Pons (tissue), 1 donor: Measurements from ENCODE around the gene ITGAL.
"Not testable (repeated sequence)": the region's sequence is repeated elsewhere in the genome, so short reads cannot be mapped to it uniquely, and the experiment has no call there.

Experiments used
- DNase-seq: peaks from one replicate; pipeline ENCODE4 v3.0.0-alpha.2; 2016; ENCODE audit warnings: low spot score

Gene ITGAL

GRCh38 chr16:30491744-30492308, 19.3 kb downstream of the ITGAL start:
- DNase-seq, result no peak

DNA sequence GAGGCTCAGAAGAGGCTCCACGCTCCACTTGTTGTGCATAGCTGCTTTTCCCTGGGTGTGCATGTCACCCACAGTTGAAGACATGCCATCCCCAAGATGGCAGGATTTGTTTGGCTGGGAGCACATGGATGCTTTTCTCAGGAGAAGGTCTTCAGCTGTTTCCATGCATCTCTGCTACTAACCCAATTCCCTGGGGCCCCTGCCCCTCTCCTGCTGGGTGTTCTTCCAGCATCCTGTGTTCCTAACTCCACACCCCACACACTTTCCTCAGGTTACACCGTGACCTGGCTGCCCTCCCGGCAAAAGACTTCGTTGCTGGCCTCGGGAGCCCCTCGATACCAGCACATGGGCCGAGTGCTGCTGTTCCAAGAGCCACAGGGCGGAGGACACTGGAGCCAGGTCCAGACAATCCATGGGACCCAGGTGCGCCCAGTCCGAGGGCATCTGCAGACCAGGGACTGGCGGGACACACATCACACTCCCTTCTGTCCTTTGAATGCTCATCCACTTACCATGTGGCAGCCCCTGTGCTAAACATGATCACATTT, 21.5 kb downstream of the ITGAL start:
- no peak for DNase-seq

GRCh38 chr16:30494709-30495108, 22.2 kb downstream of the ITGAL start:
- DNase-seq, result no peak

GRCh38 chr16:30499284-30499683, 26.7 kb downstream of the ITGAL start:
- no peak for DNase-seq

GRCh38 chr16:30503403-30504296, 31.1 kb downstream of the ITGAL start:
- DNase-seq, result no peak

- no peak for DNase-seq
These were observed 36.7 kb downstream of the ITGAL start for GRCh38 chr16:30509081-30509765.

- no peak for DNase-seq
These were observed 37.9 kb downstream of the ITGAL start for GRCh38 chr16:30510376-30510938.

DNA sequence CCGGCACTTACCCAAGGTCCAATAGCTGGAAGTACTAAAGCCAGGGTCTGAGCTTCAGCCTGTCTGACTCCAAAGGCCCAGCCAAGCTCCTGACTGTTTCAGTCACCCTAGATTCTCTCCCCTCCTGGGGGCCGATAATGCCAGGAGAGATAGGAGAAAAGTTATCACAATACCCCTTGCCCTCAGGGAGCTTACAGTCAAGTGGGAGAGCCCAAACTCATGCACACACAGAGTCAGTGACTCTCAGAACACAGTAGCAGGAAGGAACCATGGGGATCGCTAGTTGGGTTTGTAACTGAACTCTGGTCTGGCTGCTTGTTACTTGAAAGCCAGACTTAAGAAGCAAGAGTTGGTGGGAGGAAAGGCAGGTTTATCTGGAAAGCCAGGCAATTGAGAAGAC, 39.0 kb downstream of the ITGAL start:
- DNase-seq, result no peak

GRCh38 chr16:30515275-30515674, 42.7 kb downstream of the ITGAL start:
- no peak for DNase-seq

- no peak for DNase-seq
These were observed 46.0 kb downstream of the ITGAL start for GRCh38 chr16:30518552-30518951.

- DNase-seq, result no peak
These were observed 46.8 kb downstream of the ITGAL start for GRCh38 chr16:30519120-30520049.

DNA sequence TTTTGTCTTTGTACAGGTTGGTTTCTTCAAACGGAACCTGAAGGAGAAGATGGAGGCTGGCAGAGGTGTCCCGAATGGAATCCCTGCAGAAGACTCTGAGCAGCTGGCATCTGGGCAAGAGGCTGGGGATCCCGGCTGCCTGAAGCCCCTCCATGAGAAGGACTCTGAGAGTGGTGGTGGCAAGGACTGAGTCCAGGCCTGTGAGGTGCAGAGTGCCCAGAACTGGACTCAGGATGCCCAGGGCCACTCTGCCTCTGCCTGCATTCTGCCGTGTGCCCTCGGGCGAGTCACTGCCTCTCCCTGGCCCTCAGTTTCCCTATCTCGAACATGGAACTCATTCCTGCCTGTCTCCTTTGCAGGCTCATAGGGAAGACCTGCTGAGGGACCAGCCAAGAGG, 48.9 kb downstream of the ITGAL start:
- DNase-seq, result no peak

DNA sequence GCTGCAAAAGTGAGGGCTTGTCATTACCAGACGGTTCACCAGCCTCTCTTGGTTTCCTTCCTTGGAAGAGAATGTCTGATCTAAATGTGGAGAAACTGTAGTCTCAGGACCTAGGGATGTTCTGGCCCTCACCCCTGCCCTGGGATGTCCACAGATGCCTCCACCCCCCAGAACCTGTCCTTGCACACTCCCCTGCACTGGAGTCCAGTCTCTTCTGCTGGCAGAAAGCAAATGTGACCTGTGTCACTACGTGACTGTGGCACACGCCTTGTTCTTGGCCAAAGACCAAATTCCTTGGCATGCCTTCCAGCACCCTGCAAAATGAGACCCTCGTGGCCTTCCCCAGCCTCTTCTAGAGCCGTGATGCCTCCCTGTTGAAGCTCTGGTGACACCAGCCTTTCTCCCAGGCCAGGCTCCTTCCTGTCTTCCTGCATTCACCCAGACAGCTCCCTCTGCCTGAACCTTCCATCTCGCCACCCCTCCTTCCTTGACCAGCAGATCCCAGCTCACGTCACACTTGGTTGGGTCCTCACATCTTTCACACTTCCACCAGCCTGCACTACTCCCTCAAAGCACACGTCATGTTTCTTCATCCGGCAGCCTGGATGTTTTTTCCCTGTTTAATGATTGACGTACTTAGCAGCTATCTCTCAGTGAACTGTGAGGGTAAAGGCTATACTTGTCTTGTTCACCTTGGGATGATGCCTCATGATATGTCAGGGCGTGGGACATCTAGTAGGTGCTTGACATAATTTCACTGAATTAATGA, 49.5 kb downstream of the ITGAL start:
- no peak for DNase-seq

DNA sequence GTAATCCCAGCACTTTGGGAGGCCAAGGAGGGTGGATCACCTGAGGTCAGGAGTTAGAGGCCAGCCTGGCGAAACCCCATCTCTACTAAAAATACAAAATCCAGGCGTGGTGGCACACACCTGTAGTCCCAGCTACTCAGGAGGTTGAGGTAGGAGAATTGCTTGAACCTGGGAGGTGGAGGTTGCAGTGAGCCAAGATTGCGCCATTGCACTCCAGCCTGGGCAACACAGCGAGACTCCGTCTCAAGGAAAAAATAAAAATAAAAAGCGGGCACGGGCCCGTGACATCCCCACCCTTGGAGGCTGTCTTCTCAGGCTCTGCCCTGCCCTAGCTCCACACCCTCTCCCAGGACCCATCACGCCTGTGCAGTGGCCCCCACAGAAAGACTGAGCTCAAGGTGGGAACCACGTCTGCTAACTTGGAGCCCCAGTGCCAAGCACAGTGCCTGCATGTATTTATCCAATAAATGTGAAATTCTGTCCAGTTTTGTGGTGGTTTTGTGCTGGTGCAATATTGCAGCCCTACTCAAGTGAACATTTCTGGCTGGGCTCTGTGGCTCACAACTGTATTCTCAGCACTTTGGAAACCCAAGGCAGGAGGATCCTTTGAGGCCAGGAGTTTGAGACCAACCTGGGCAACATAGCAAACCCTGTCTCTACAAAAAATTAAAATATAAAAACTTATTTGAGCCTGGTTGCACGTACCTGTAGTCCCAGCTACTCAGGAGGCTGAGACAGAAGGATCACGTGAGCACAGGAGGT, 50.3 kb downstream of the ITGAL start:
- not testable (repeated sequence) for DNase-seq

- no peak for DNase-seq
These were observed 51.4 kb downstream of the ITGAL start for GRCh38 chr16:30523768-30524574.

- DNase-seq, result no peak
These were observed 52.3 kb downstream of the ITGAL start for GRCh38 chr16:30524575-30525568.

GRCh38 chr16:30525844-30526136, 53.2 kb downstream of the ITGAL start:
- no peak for DNase-seq
